HEK293T (cell line): Measurements from ENCODE around the gene NDFIP1.

Experiments
- BHLHE40 ChIP-seq: fragments of 450-650 bp; IDR thresholded peaks from 2 replicates; pipeline ENCODE4 v1.6.1; 2016; ENCODE audit warnings: mild to moderate bottlenecking, moderate library complexity, borderline replicate concordance
- FOXA1 ChIP-seq: fragments of 450-650 bp; IDR thresholded peaks from 2 replicates; pipeline ENCODE4 v1.6.1; 2016; ENCODE audit warnings: mild to moderate bottlenecking
- FOXK2 ChIP-seq: fragments of 450-650 bp; IDR thresholded peaks from 2 replicates; pipeline ENCODE4 v1.6.1; 2016; ENCODE audit warnings: mild to moderate bottlenecking
- FOXM1 ChIP-seq: fragments of 450-650 bp; IDR thresholded peaks from 2 replicates; pipeline ENCODE4 v1.6.1; 2017; ENCODE audit warnings: mild to moderate bottlenecking, borderline replicate concordance
- L3MBTL2 ChIP-seq: fragments of 450-650 bp; conservative IDR thresholded peaks from 2 replicates; pipeline ENCODE4 v1.6.1; 2016; ENCODE audit warnings: mild to moderate bottlenecking
- LEF1 ChIP-seq: fragments of 450-650 bp; IDR thresholded peaks from 2 replicates; pipeline ENCODE4 v1.6.1; 2017; ENCODE audit warnings: mild to moderate bottlenecking, borderline replicate concordance
- NFRKB ChIP-seq: fragments of 450-650 bp; IDR thresholded peaks from 2 replicates; pipeline ENCODE4 v1.6.1; 2016; ENCODE audit warnings: mild to moderate bottlenecking, moderate library complexity
- SP1 ChIP-seq: fragments of 450-650 bp; IDR thresholded peaks from 2 replicates; pipeline ENCODE4 v1.6.1; 2017
- SUZ12 ChIP-seq: fragments of 450-650 bp; IDR thresholded peaks from 2 replicates; pipeline ENCODE4 v1.6.1; 2016; ENCODE audit warnings: mild to moderate bottlenecking
- ZNF384 ChIP-seq: fragments of 450-650 bp; IDR thresholded peaks from 2 replicates; pipeline ENCODE4 v1.6.1; 2016

DNA sequence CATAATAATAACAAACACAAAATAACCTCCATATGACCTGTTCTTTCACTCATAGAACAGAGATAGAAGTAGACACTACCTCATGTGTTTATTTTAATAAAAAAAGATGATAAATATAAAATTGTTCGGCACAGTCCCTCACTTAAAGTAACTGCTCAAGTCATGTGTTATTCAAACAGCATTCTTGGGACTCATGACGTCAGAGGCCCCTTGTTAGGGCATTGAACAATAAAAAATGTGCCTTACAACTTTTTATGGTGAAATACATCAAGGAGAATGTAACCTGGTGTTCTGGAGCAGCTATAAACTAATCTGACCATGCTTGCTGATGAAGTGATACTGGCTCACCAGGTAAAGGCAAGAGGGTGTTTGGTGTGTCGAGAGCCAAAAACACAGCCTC, 12.2 kb upstream of the NDFIP1 start:
- no peak for TF ChIP-seq SP1
- no peak for TF ChIP-seq FOXM1
- no peak for TF ChIP-seq ZNF384
- no peak for TF ChIP-seq NFRKB
- TF ChIP-seq BHLHE40, result no peak
- TF ChIP-seq SUZ12, result no peak
- no peak for TF ChIP-seq FOXA1
- TF ChIP-seq LEF1, result no peak
- no peak for TF ChIP-seq L3MBTL2
- TF ChIP-seq FOXK2, result no peak
